Activated CD8-positive, alpha-beta T cell treated with anti-CD3 and anti-CD28 coated beads for 36 hours (primary cell): ENCODE results near the gene RAPGEF3. TPM values are rescaled to one million over a fixed set of nuclear protein-coding genes. Genes with fewer than 3 reads are reported as not detected.
A peak's percentile ranks its signal among the peaks of the same experiment; 100 is the strongest.

Experiments
- ATAC-seq: fragments of 200-7000 bp; cut with Tn5 transposase; one replicate; pipeline ENCODE4 v1.10.0; 2021; ENCODE audit warnings: mild to moderate bottlenecking, moderate library complexity
- CTCF ChIA-PET: fragments of 350-600 bp; sonication (Branson Sonifier 250); formaldehyde crosslinking; loops from one replicate; lab custom pipeline; 2021; ENCODE audit warnings: antibody characterized with exemption; lab: Charles Lee
- POLR2A ChIA-PET: fragments of 350-600 bp; sonication (Branson Sonifier 250); formaldehyde crosslinking; loops from one replicate; lab custom pipeline; 2021; ENCODE audit warnings: antibody characterized with exemption; lab: Charles Lee
- DNase-seq: peaks from one replicate; pipeline ENCODE4 v3.0.0-alpha.2; 2020
- H3K27ac Mint-ChIP-seq: one replicate; pipeline ENCODE4 v1.8.0; 2021; ENCODE audit warnings: mild to moderate bottlenecking, mixed read lengths
- H3K27me3 Mint-ChIP-seq: one replicate; pipeline ENCODE4 v1.8.0; 2021; ENCODE audit warnings: mixed read lengths
- H3K36me3 Mint-ChIP-seq: one replicate; pipeline ENCODE4 v1.8.0; 2021; ENCODE audit warnings: low read depth, mixed read lengths
- H3K4me1 Mint-ChIP-seq: one replicate; pipeline ENCODE4 v1.8.0; 2021; ENCODE audit warnings: low read depth, mixed read lengths
- H3K4me3 Mint-ChIP-seq: one replicate; pipeline ENCODE4 v1.8.0; 2021; ENCODE audit warnings: mild to moderate bottlenecking, moderate library complexity, mixed read lengths
- H3K9me3 Mint-ChIP-seq: one replicate; pipeline ENCODE4 v1.8.0; 2021; ENCODE audit warnings: mixed read lengths
- CTCF ChIP-seq: fragments of 200-600 bp; IDR thresholded peaks from one replicate; pipeline ENCODE4 v1.8.0; 2022; ENCODE audit warnings: antibody characterized with exemption, mild to moderate bottlenecking
- intact Hi-C: fragments of 100-400 bp; cut with micrococcal nuclease; formaldehyde crosslinking; loops from one replicate; pipeline ENCODE4 v1.10.0; 2022
- total RNA-seq, 2 experiments: library from RNA; stranded (reverse); gene quantifications; one replicate each; pipeline ENCODE4 v1.2.3, GENCODE V29; 2021

Gene RAPGEF3
- total RNA-seq, 2 experiments from 2014 or later = 0.56 to 0.58 TPM

GRCh38 chr12:47801170-47801903 lies 42.7 kb upstream of the RAPGEF3 start:
- no peak for TF ChIP-seq CTCF
- DNase-seq (no peak), ATAC-seq (no peak)
- POLR2A ChIA-PET = interaction anchor here (0.8 to 37.9 kb wide), 15 partner anchors 9 to 170 kb away, joined by 3 to 904 read pairs (median 4); partner anchors contain the start of gene HDAC7
- Mint-ChIP-seq H3K9me3 (no peaks in the 10 kb centered on the region), H3K27ac (peak overlapping the region; percentile 98), H3K27me3 (no peaks in the 10 kb centered on the region), H3K4me3 (no peak overlapping the region), H3K36me3 (peaks cover 76% of the 10 kb centered on the region), H3K4me1 (peaks cover 80% of the 10 kb centered on the region)
- intact Hi-C loops = loop anchor here (5.0 kb wide), 1 partner anchor 36 kb away; no protein-coding TSS in a partner anchor
- CTCF ChIA-PET = interaction anchor here (0.9 to 19.8 kb wide), 15 partner anchors 9 to 86 kb away, joined by 3 to 624 read pairs (median 8); partner anchors contain the start of gene HDAC7

GRCh38 chr12:47800582-47800981 lies 41.9 kb upstream of the RAPGEF3 start:
- ChIA-PET CTCF (interaction anchor here (0.9 to 19.8 kb wide), 6 partner anchors 21 to 68 kb away, joined by 3 to 624 read pairs (median 6); no protein-coding TSS in a partner anchor), POLR2A (interaction anchor here (0.9 to 37.9 kb wide), 9 partner anchors 10 to 34 kb away, joined by 3 to 904 read pairs (median 6); partner anchors contain the start of gene HDAC7)
- Mint-ChIP-seq H3K27ac (peak overlapping the region; percentile 72), H3K36me3 (peaks cover 69% of the 10 kb centered on the region), H3K4me1 (peaks cover 72% of the 10 kb centered on the region), H3K4me3 (no peak overlapping the region), H3K27me3 (no peaks in the 10 kb centered on the region), H3K9me3 (no peaks in the 10 kb centered on the region)
- TF ChIP-seq CTCF = no peak
- intact Hi-C loops = loop anchor here (5.0 kb wide), 1 partner anchor 37 kb away; no protein-coding TSS in a partner anchor
- ATAC-seq (no peak), DNase-seq (no peak)

GRCh38 chr12:47799357-47799955 lies 40.8 kb upstream of the RAPGEF3 start:
- no peak for DNase-seq
- H3K4me3 Mint-ChIP-seq = no peak overlapping the region
- no peak for ATAC-seq
- no peaks in the 10 kb centered on the region for H3K27me3 Mint-ChIP-seq
- intact Hi-C loops = no loop called here
- CTCF ChIA-PET = interaction anchor here (0.9 to 19.8 kb wide), 7 partner anchors 9 to 69 kb away, joined by 3 to 624 read pairs (median 4); no protein-coding TSS in a partner anchor
- H3K36me3 Mint-ChIP-seq = peaks cover 65% of the 10 kb centered on the region
- H3K27ac Mint-ChIP-seq = peak overlapping the region; percentile 78
- no peak for TF ChIP-seq CTCF
- H3K9me3 Mint-ChIP-seq = no peaks in the 10 kb centered on the region
- peaks cover 61% of the 10 kb centered on the region for H3K4me1 Mint-ChIP-seq
- POLR2A ChIA-PET = interaction anchor here (1.0 to 37.9 kb wide), 5 partner anchors 9 to 35 kb away, joined by 3 to 904 read pairs (median 4); no protein-coding TSS in a partner anchor

- ChIA-PET CTCF (interaction anchor here (1.0 to 19.8 kb wide), 10 partner anchors 9 to 89 kb away, joined by 3 to 624 read pairs (median 6); no protein-coding TSS in a partner anchor), POLR2A (interaction anchor here (0.8 to 37.9 kb wide), 6 partner anchors 9 to 36 kb away, joined by 3 to 904 read pairs (median 4); no protein-coding TSS in a partner anchor)
- Mint-ChIP-seq H3K4me1 (peaks cover 51% of the 10 kb centered on the region), H3K4me3 (no peak overlapping the region), H3K9me3 (no peaks in the 10 kb centered on the region), H3K36me3 (peaks cover 63% of the 10 kb centered on the region), H3K27me3 (no peaks in the 10 kb centered on the region), H3K27ac (peak overlapping the region; percentile 78)
- intact Hi-C loops = no loop called here
- DNase-seq = no peak
- TF ChIP-seq CTCF = no peak
- no peak for ATAC-seq
Observed at GRCh38 chr12:47798382-47798948, 39.8 kb upstream of the RAPGEF3 start.
